LoVo (cell line): ENCODE data around the gene STARD10.

ENCODE experiments used
- DNase-seq: peaks from one replicate; pipeline ENCODE4 v3.0.0-alpha.2; 2016; ENCODE audit warnings: low spot score

STARD10 gene

DNA sequence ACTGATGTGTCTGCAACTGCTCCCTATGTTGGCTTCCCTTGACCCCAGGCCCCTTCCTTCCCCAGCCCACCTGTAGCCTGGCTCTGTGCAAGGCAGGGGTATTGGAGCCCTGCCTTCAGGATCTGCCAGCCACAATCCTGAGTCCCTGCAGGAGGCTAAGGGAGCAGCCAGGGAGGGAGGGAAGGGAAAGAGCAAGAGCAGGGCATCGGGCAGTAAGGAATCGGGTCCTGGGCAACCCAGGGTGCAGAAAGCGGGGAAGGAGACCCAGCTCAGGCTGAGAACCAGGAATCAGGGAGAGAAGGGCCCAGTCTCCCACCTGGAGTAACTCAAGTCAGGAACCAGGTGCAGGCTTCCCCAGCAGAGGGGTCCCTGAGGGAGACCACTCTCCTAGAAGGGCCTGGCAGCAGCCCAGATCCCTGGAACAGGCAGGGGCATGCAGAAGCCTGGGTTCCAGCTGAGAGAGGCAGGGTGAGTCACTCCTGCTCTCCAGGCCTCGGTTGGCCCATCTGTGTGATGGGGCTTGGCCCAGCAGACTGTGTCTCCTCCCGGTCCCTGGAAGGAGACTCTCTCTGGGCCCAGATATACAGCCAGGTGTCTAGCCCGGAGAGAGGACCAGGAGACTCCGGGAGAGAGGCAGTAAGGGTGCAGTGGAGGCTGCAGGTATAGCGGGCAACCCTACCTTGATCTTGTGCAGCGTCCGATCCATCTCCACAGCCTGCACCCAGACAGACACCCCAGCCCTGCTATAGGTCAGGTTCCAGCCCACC is 13.4 kb downstream of the STARD10 start:
- no peak for DNase-seq

DNA sequence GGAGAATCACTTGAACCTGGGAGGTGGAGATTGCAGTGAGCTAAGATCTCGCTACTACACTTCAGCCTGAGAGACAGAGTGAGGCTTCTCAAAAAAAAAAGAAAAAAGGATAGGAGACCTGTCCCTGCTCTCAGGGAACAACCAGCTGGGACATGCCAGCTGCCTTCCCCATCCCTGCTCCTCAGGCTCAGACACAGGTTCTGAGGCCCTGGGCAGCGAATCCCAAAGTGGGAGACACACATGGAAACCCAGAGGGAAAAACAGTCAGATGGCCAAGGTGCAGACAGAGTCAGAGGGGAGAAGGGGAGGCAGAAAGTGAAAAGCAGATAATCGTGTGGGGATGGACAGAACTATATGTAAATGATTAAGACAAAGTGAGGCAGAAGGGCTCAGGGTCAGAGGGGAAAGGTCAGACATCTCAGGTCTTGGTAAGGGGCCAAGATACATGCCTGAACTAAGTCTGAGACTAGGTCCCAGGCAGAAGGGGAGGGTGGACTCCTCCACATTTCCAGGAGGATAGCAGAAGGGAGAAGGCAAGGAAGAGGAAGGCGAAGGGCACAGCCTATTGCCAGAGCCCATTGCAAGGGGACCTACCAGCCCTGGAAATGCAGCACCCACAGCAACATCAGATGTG is 14.2 kb downstream of the STARD10 start:
- DNase-seq = no peak

- DNase-seq = no peak
Measured at GRCh38 chr11:72778535-72779494, 15.0 kb downstream of the STARD10 start.

- DNase-seq = no peak
Measured at GRCh38 chr11:72777755-72778278, 16.0 kb downstream of the STARD10 start.

DNA sequence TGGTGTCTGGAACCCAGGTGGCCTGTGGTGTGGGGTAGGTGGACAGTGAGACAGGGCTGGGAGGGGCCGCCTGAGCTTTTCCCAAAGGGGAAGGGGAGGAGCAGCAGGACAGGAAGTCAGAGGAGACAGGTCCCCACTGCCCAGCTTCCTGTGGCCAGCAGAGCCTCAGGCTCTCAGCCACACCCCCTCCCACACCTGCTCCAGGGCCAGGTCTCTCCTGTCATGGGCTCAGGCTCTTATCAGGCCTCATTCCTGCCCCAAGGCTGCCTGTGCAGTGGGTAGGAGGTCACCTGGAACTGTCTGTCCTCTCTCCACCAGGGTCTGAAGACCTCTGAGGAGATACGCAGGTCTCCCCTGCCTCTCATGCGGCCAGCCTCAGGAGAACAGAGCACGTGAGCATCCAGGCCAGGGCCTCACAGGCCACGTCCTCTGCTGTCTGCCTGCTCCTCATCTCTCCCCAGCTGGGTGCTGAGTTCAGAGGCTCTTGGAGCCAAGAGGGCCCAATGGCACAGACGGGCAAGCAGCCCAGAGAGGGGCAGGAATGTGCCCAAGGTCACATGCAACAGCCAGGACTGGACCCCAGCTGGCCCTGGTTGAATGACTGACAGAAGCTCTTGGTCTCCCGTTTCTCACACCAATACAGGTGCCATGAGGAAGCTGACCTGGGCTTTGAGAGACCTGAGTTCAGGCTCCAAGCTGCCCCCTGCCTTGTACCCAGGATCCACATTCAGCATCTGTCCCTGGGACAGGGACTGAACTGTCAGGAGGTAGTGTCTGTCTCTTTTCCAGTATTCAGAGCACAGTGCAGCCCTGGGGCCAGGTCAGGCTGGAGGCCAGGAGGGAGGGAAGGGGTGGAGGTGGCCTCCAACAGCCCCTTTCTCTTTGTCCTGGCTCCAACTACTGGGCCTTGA is 16.7 kb downstream of the STARD10 start:
- no peak for DNase-seq

GRCh38 chr11:72776117-72776843 is 17.6 kb downstream of the STARD10 start:
- DNase-seq = no peak

- DNase-seq = no peak
Measured at GRCh38 chr11:72775288-72776110, 18.3 kb downstream of the STARD10 start.

DNA sequence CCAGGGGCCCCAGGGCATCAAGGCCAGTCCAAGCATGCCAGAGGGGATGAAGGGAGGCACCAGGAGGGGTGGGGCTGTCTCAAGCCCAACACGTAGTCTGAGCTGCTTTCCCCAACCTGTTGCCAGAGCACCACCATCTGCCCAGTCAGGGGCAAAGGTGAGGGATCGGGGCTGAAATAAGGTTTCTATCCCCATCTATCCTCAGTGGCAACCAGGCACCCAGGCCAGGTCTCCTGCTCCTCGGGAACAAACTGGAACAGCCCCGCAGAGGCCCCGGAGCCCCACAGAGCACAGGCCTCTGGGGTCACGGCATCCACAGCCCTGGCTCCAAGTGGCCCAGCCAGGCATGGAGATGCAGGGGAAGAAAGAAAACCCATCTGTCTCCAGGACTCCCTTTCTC is 19.3 kb downstream of the STARD10 start:
- no peak for DNase-seq

DNA sequence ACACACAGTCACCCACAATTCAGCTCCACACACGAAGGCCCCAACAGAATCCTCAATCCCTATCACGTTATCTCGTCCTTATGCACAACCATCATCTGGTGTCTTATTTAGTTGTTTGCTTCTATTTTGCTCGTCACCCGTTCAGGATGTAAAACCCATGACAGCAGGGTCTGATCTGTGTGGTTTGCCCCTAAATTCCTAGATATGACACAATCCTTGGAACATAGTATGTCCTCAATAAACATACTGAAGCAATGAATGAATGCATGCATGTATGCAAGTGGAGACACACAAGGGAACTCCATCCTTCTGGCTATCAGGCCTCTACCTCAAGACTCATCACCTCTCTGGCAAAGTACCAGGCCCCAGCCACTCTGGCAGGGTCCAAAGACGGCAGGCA is 20.2 kb downstream of the STARD10 start:
- no peak for DNase-seq

GRCh38 chr11:72773291-72773690 is 20.6 kb downstream of the STARD10 start:
- no peak for DNase-seq

GRCh38 chr11:72772059-72772458 is 21.8 kb downstream of the STARD10 start:
- DNase-seq = no peak

DNA sequence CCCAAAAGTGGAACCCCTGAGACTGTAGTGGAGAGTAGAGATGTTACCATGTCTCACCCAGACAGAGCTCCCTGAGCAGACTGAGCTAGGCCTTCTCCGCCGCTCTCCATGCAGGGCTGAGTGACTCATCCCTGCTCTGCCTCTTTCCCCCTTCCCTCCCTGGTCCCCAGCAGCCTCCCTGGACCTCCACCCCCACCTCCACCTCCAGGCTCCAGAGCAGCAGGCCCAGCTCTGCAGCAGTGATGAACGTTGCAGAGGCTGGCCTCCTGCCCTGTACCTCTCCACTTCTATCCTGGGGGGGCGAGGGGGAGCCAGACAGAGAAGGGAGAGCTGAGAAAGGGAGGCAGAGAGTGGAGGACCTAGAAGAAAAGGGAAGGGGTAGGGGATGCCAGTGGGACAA is 22.3 kb downstream of the STARD10 start:
- no peak for DNase-seq

GRCh38 chr11:72770799-72771198 is 23.0 kb downstream of the STARD10 start:
- DNase-seq = no peak

DNA sequence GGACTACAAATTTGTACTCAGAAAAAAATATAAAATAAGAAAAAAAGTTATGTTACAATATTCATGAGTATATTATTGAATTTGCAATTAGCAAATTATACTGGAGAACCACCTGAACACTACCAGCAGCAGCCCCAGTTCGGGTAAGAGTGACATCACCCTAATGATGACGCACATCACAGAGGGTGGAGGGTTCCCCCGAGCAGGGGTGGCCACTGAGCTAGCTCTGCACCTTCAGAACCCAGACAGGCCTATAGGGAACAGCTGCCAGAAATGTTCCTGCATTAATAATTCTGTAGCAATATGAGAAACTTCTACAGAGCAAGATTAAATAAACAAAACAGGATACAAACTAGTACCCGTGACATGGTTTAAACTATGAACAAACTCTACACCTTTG is 24.2 kb downstream of the STARD10 start:
- no peak for DNase-seq

DNA sequence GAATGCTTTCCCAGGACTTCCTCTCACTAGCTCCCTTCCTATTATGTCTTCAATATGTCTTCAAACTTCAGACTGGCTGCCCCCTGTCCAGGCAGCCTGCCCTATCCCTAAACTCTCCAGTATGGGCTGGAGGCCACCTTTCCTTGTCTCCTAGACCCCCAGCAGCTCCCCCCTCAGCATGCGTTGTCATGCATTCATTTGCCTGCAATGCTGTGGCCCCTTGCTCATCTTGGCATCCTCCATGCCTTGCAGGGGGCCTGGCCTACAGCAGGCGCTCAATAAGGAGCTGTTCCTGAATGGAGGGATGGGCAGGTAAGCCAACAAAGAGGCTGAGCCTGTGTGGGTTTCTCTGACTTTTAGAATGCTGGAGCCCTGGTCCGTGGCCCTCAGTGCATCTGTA is 25.3 kb downstream of the STARD10 start:
- no peak for DNase-seq

GRCh38 chr11:72767203-72768062 is 26.4 kb downstream of the STARD10 start:
- DNase-seq = no peak

DNA sequence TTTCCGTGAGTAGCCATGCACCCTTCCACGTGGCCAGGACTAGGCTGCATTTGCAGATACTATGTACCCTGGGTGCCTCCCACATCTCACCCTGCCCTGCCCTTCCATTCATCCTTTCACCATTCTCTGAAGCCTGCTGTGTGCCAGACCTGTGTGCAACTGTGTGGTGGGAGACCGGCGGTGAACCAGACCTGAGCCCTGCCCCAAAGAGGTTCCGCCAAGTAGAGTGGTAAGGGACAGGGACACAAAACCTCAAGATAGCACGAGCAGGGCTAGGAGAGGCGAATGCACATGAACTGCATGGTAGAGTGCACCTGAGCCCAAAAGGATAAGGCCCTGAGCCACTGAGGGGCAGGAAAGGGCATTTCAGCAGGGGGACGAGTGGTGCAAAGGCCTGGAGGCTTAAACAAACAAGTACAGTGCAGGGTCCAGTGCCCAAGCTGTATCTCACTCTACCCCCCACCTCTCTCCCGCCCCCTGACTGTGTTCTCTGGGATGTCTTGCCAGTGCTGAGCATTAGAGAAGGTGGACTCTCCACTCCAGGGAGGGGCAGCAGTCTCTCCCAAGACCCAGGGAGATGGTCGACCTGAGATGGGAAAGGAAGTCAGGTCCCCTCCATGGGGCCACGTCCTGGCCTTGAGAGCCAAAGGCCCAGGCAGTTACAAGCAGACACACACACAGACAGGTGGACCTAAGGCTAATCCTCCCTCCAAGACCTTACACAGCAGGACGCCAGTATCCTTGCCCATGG is 27.5 kb downstream of the STARD10 start:
- DNase-seq = no peak

GRCh38 chr11:72764503-72764902 is 29.3 kb downstream of the STARD10 start:
- no peak for DNase-seq
